Stimulated activated naive B cell treated with anti-CD40 and anti-IgM and Interleukin-4, amounts not matched to agents 10 μg/mL and 1 μg/mL and 100 μg/mL, for 72 hours (primary cell): ENCODE measurements around the gene FABP6.

ENCODE experiments used
- ATAC-seq, 2 donors: fragments of 150-1000 bp; cut with Tn5 transposase; replicated peaks; 2 replicates each; pipeline ENCODE4 v1.10.0; 2021; ENCODE audit warnings: moderate library complexity in 1 of 2
- DNase-seq: peaks from one replicate; pipeline ENCODE4 v3.0.0; 2021
- H3K27ac Mint-ChIP-seq: one replicate; pipeline ENCODE4 v1.8.0; 2022; ENCODE audit warnings: mild to moderate bottlenecking, mixed read lengths
- H3K27me3 Mint-ChIP-seq, 2 donors: one replicate each; pipeline ENCODE4 v1.8.0; 2022; ENCODE audit warnings: mixed read lengths in 2 of 2
- H3K36me3 Mint-ChIP-seq, 2 donors: one replicate each; pipeline ENCODE4 v1.8.0; 2022; ENCODE audit warnings: mixed read lengths in 2 of 2, mild to moderate bottlenecking in 1 of 2
- H3K4me1 Mint-ChIP-seq, 2 donors: one replicate each; pipeline ENCODE4 v1.8.0; 2022; ENCODE audit warnings: mixed read lengths in 2 of 2, mild to moderate bottlenecking in 1 of 2
- H3K4me3 Mint-ChIP-seq, 2 donors: one replicate each; pipeline ENCODE4 v1.8.0; 2022; ENCODE audit warnings: mild to moderate bottlenecking in 2 of 2, mixed read lengths in 2 of 2, moderate library complexity in 1 of 2
- H3K9me3 Mint-ChIP-seq, 2 donors: one replicate each; pipeline ENCODE4 v1.8.0; 2022; ENCODE audit warnings: mixed read lengths in 2 of 2, mild to moderate bottlenecking in 1 of 2

The FABP6 gene

DNA sequence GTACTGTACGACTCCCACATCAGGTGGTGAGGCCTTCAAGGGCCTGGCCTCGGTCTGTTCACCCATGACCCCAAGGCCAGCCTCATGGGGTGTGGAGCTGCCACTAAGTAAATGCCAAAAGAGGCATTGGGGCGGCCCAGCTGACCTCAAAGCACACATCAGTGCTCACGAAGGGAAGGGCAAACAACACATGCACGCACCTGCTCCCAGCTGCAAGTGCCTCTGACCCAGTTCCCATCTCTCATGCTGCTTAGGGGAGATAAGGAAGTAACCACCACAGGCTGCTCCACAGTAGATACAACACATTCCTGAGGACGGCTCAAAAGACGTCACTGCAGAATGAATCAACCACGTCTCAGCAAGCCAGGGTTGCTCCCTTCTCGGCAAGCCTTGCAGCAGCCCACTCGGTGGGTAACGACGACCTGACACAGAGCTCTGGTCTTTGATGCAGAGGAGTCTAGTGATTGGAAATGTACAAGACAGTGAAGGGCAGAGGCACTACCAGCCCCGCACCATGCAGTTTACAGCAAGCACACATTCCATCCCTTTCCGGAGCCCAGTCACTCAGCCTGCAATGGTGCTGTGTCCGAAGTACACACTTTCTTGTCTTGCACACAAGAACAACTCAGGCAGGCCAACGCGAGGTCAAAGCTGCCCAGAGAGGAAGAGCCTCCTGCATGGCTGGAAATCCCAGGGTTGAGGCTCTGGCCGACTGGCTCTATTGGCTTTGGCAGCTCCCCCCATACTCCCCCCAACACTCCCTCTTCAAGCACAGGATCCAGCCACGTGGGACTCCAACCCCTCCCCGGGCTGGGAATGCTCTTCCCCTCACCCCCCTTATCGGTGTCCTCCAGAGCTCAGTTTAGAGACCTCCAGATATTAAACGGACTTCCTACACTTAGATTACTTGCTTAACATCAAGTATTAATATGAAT is 31.8 kb downstream of the FABP6 start:
- ATAC-seq (peak; percentile 89 to 92), DNase-seq (peak; percentile 76)

DNA sequence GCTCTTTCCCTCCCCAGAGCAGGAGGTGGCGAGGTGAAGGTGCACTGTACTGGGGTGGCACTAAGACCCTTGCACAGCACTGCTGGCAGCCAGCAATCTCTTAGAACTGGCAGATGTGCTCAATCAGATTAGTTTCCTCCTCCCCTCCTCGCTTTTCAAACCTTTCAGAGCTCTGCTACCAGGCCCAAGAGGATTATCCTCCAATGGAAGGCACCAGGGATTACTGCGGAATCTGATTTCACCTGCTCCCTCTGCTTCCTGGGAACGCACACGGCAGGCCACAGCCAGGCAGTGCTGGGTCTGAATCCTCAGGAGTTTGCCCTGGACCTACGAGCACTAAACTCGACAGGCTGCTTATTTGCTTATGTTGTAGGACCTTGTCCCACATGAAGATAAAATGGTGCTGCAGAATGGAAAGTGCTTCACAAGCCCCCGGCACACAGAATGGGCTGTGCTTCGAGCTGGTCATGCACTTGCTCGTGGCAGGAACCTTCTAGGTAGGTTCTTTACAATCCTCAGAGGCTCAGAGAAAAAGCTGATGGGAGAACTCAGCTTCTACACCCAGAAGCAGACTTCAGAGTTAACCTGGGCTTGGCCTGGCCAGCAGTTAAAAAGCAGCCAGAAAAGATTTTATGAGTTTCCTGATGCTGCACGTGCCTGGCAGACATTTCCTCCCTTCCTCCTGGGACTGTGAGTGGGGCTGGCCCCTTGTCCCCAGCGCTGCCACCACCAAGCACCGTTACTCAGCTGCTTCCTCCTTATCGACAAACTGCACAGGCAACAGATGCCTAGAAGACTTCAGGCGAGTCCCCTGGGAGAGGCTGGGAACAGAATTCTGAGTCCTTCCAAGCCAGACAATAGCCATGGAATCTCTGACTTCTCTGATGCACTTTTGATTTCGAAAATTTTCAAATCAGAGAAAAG is 33.1 kb downstream of the FABP6 start:
- Mint-ChIP-seq H3K27ac (peak overlapping the region; percentile 62), H3K4me3 (peak overlapping the region in 1 of 2 donors; percentile 32), H3K36me3 (no peaks in the 10 kb centered on the region), H3K4me1 (peaks cover 35 to 54% of the 10 kb centered on the region in 2 donors), H3K27me3 (peaks cover 0 to 20% of the 10 kb centered on the region in 2 donors), H3K9me3 (no peaks in the 10 kb centered on the region)
- no peak for DNase-seq
- ATAC-seq: peak in 1 of 2 donors; percentile 15

More for the DNA sequence above, 31.8 kb downstream of the FABP6 start:
- Mint-ChIP-seq H3K4me3 (peak overlapping the region; percentile 26 to 44), H3K36me3 (no peaks in the 10 kb centered on the region), H3K27ac (peak overlapping the region; percentile 90), H3K9me3 (no peaks in the 10 kb centered on the region), H3K4me1 (peaks cover 35 to 54% of the 10 kb centered on the region in 2 donors), H3K27me3 (peaks cover 0 to 20% of the 10 kb centered on the region in 2 donors)

DNA sequence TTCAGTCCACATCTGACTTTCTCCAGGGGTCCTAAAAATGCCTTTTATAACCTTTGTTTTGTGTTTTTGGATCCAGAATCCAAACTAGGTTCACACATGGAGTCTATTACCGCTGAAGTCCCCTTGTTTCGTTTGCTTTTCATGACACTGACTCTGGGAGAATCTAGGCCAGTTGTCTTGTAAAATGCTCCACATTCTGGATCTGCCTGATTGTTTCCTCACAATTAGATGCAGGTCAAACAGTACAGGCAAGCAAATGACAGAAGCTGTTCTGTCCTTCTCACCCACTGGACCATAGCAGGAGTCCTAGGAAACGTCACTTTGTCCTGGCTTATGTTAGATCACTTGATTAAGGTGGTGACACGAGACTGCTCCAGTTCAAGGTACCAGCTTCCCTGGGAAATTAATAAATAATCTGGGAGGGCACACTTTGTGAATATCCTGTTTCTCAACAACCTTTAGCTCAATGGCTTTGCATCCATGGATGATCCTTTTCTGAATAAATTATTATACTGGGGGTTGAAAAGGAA is 34.1 kb downstream of the FABP6 start:
- Mint-ChIP-seq H3K4me1 (peaks cover 35 to 58% of the 10 kb centered on the region in 2 donors), H3K27ac (no peak overlapping the region), H3K36me3 (no peaks in the 10 kb centered on the region), H3K9me3 (no peaks in the 10 kb centered on the region), H3K27me3 (peaks cover 0 to 20% of the 10 kb centered on the region in 2 donors), H3K4me3 (no peak overlapping the region)
- DNase-seq (no peak), ATAC-seq (no peak)

- Mint-ChIP-seq H3K27ac (no peak overlapping the region), H3K9me3 (no peaks in the 10 kb centered on the region), H3K36me3 (no peaks in the 10 kb centered on the region), H3K4me1 (peaks cover 28 to 43% of the 10 kb centered on the region in 2 donors), H3K27me3 (peaks cover 0 to 15% of the 10 kb centered on the region in 2 donors), H3K4me3 (no peak overlapping the region)
- no peak for DNase-seq
- ATAC-seq: no peak
These were observed 36.7 kb downstream of the FABP6 start for GRCh38 chr5:160266044-160266443.

- no peak overlapping the region for H3K4me3 Mint-ChIP-seq
- no peak for ATAC-seq
- peaks cover 0 to 11% of the 10 kb centered on the region in 2 donors for H3K27me3 Mint-ChIP-seq
- peaks cover 26 to 42% of the 10 kb centered on the region in 2 donors for H3K4me1 Mint-ChIP-seq
- H3K36me3 Mint-ChIP-seq: no peaks in the 10 kb centered on the region
- peak overlapping the region; percentile 25 for H3K27ac Mint-ChIP-seq
- DNase-seq: no peak
- H3K9me3 Mint-ChIP-seq: no peaks in the 10 kb centered on the region
These were observed 37.5 kb downstream of the FABP6 start for GRCh38 chr5:160266752-160267345.

DNA sequence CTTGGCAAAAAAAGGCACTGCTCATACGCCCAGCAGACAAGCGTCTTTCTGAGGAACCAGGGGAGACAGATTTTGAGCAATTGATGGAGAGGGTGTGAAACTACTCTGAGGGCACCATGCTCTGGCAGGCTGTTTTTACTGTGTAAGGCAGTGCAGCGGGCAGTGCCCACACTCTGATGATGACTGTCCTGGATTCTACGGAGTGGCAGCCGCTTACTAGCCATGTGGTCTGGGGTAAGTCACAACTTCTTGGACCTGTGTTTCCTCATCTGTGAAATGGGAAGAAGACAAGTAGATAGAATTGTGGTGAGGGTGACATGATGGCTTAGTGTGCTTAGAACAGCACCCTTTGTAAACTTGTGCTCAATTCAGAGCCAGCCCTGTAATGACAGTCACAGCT is 38.8 kb downstream of the FABP6 start:
- H3K9me3 Mint-ChIP-seq: no peaks in the 10 kb centered on the region
- H3K4me3 Mint-ChIP-seq: no peak overlapping the region
- H3K27ac Mint-ChIP-seq: no peak overlapping the region
- ATAC-seq (peak in 1 of 2 donors; percentile 35), DNase-seq (no peak)
- peaks cover 15 to 35% of the 10 kb centered on the region in 2 donors for H3K4me1 Mint-ChIP-seq
- peaks cover 0 to 4% of the 10 kb centered on the region in 2 donors for H3K27me3 Mint-ChIP-seq
- H3K36me3 Mint-ChIP-seq: no peaks in the 10 kb centered on the region

GRCh38 chr5:160269017-160269416 is 39.7 kb downstream of the FABP6 start:
- peak; percentile 41 to 57 for ATAC-seq
- DNase-seq: no peak
- Mint-ChIP-seq H3K4me3 (no peak overlapping the region), H3K4me1 (peaks cover 13 to 30% of the 10 kb centered on the region in 2 donors), H3K36me3 (no peaks in the 10 kb centered on the region), H3K9me3 (no peaks in the 10 kb centered on the region), H3K27me3 (no peaks in the 10 kb centered on the region), H3K27ac (no peak overlapping the region)

- Mint-ChIP-seq H3K27ac (no peak overlapping the region), H3K9me3 (no peaks in the 10 kb centered on the region), H3K4me1 (peaks cover 17 to 30% of the 10 kb centered on the region in 2 donors), H3K27me3 (no peaks in the 10 kb centered on the region), H3K4me3 (no peak overlapping the region), H3K36me3 (no peaks in the 10 kb centered on the region)
- ATAC-seq: no peak
- DNase-seq: no peak
These were observed 41.4 kb downstream of the FABP6 start for GRCh38 chr5:160270704-160271103.

DNA sequence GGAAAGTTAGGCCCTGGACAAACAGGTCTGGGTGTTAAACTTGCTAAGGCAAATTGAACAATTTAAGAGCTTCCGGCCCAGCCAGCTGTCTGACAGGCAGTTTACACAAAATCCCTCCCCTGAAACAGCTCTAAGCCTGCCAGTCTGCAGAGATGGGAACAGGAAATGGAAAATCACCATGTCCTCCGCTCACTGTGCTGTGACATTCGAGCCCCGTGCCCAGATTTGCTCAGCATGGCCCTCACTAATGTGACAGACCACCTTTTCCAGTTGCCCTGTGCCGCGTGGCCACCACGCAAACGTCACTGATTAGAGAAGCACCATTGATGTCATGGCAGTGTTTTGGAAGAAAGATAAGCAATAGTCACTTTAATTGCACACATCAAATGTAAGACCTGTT is 42.1 kb downstream of the FABP6 start:
- Mint-ChIP-seq H3K4me3 (peak overlapping the region; percentile 48 to 77), H3K27ac (no peak overlapping the region), H3K9me3 (no peaks in the 10 kb centered on the region), H3K36me3 (no peaks in the 10 kb centered on the region), H3K4me1 (peaks cover 15 to 30% of the 10 kb centered on the region in 2 donors), H3K27me3 (no peaks in the 10 kb centered on the region)
- ATAC-seq (peak; percentile 50 to 66), DNase-seq (no peak)

- peaks cover 15 to 30% of the 10 kb centered on the region in 2 donors for H3K4me1 Mint-ChIP-seq
- no peaks in the 10 kb centered on the region for H3K27me3 Mint-ChIP-seq
- no peaks in the 10 kb centered on the region for H3K9me3 Mint-ChIP-seq
- ATAC-seq (no peak), DNase-seq (no peak)
- H3K4me3 Mint-ChIP-seq: no peak overlapping the region
- no peaks in the 10 kb centered on the region for H3K36me3 Mint-ChIP-seq
- peak overlapping the region; percentile 4 for H3K27ac Mint-ChIP-seq
These were observed 42.5 kb downstream of the FABP6 start for GRCh38 chr5:160271836-160272235.

DNA sequence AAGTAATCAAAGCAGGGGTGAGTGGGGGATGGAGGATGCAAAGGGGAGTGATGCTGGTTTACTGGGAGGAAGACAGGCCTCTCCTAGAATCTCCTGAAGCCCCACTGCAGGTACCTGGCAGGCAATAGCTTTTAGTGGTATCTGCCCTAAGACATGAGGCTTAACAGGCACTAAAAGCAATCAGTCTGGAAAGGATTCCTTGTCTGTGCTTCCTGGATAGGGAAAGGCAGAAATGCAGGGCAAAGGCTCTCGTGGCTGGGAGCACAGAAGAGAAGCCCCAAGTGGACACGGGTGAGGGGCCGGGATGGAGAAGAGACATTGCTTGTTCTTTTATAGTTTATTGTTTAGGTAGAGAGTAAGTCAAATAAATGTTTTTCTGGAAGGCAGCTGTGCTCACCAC is 43.0 kb downstream of the FABP6 start:
- ATAC-seq: no peak
- Mint-ChIP-seq H3K36me3 (no peaks in the 10 kb centered on the region), H3K4me3 (no peak overlapping the region), H3K9me3 (no peaks in the 10 kb centered on the region), H3K27ac (peak overlapping the region; percentile 4), H3K4me1 (peaks cover 15 to 30% of the 10 kb centered on the region in 2 donors), H3K27me3 (no peaks in the 10 kb centered on the region)
- DNase-seq: no peak

DNA sequence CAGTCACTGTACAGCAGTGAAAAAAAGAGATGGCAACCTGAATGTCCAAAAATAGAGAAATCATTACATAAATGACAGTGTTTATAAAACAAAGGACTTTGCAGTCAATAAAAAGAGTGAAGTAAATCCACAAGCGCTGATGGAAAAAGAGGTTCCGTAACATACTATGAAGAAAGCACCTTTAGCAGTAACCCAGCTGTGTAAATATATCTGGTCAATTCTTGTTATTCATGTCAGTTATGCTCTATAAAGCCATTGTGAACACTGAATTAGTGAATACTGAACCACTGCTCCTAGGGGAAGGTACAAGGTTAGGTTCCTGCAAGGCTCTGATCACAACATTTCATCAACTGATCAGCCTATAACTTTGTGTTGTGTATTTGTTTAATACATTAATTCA is 43.6 kb downstream of the FABP6 start:
- Mint-ChIP-seq H3K36me3 (no peaks in the 10 kb centered on the region), H3K9me3 (no peaks in the 10 kb centered on the region), H3K27ac (no peak overlapping the region), H3K4me3 (no peak overlapping the region), H3K27me3 (no peaks in the 10 kb centered on the region), H3K4me1 (peaks cover 13 to 28% of the 10 kb centered on the region in 2 donors)
- ATAC-seq (no peak), DNase-seq (no peak)

- H3K27ac Mint-ChIP-seq: no peak overlapping the region
- peak; percentile 55 to 75 for ATAC-seq
- H3K36me3 Mint-ChIP-seq: no peaks in the 10 kb centered on the region
- no peaks in the 10 kb centered on the region for H3K9me3 Mint-ChIP-seq
- H3K4me3 Mint-ChIP-seq: no peak overlapping the region
- H3K4me1 Mint-ChIP-seq: peaks cover 11 to 16% of the 10 kb centered on the region in 2 donors
- H3K27me3 Mint-ChIP-seq: no peaks in the 10 kb centered on the region
- DNase-seq: no peak
These were observed 45.2 kb downstream of the FABP6 start for GRCh38 chr5:160274483-160274931.

GRCh38 chr5:160278343-160278742 is 49.0 kb downstream of the FABP6 start:
- Mint-ChIP-seq H3K36me3 (no peaks in the 10 kb centered on the region), H3K4me3 (no peak overlapping the region), H3K4me1 (peaks cover 0 to 4% of the 10 kb centered on the region in 2 donors), H3K27ac (no peak overlapping the region), H3K27me3 (no peaks in the 10 kb centered on the region), H3K9me3 (no peaks in the 10 kb centered on the region)
- DNase-seq: no peak
- no peak for ATAC-seq
